ENCODE measurements around the gene NBAS.

- TF ChIP-seq POLR2AphosphoS5 (IDR thresholded peaks at IDR 0.05; ENCODE audit: low read depth, low read length), result no peak
- no peak for TF ChIP-seq POLR2A (IDR thresholded peaks at IDR 0.05; ENCODE audit: low read depth, low read length)
- no peak for TF ChIP-seq TAF1 (IDR thresholded peaks at IDR 0.05; ENCODE audit: borderline replicate concordance, low read depth, low read length)
Observed at GRCh38 chr2:15507061-15507460, 54.1 kb downstream of the NBAS start.

All from GM12892 (cell line).